Measurements from ENCODE around the gene OVCH1.

The OVCH1 gene, protein sequence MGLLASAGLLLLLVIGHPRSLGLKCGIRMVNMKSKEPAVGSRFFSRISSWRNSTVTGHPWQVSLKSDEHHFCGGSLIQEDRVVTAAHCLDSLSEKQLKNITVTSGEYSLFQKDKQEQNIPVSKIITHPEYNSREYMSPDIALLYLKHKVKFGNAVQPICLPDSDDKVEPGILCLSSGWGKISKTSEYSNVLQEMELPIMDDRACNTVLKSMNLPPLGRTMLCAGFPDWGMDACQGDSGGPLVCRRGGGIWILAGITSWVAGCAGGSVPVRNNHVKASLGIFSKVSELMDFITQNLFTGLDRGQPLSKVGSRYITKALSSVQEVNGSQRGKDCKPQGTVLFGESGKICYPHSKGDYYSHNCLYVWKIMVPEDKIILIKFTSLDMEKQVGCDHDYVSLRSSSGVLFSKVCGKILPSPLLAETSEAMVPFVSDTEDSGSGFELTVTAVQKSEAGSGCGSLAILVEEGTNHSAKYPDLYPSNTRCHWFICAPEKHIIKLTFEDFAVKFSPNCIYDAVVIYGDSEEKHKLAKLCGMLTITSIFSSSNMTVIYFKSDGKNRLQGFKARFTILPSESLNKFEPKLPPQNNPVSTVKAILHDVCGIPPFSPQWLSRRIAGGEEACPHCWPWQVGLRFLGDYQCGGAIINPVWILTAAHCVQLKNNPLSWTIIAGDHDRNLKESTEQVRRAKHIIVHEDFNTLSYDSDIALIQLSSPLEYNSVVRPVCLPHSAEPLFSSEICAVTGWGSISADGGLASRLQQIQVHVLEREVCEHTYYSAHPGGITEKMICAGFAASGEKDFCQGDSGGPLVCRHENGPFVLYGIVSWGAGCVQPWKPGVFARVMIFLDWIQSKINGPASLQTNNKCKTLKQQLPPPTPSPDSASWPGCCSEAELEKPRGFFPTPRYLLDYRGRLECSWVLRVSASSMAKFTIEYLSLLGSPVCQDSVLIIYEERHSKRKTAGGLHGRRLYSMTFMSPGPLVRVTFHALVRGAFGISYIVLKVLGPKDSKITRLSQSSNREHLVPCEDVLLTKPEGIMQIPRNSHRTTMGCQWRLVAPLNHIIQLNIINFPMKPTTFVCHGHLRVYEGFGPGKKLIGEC

DNA sequence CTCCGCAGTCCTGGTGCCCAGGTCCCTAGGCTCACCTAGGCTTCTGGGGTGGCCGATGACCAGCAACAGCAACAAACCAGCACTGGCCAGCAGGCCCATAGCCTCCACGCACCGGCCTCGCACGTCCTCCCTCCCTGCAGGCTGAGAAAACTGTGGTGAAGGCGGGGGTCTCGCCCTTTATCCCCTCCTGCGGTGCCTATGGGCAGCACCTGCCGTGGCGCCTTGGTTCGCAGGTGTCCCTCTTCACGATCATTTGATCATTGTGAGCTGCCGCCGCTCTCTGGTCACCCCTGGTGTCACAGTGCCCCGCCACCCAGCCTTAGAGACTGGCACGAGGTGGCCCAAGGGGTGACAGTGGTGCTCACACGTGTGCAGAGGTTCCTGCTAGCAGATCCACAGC, at the start of gene OVCH1:
TSS of gene OVCH1 (minus strand) at position 99 of the 400 bp plus-strand sequence. CDS start at position 99, 0 bp downstream.
- no peak for DNase-seq

DNA sequence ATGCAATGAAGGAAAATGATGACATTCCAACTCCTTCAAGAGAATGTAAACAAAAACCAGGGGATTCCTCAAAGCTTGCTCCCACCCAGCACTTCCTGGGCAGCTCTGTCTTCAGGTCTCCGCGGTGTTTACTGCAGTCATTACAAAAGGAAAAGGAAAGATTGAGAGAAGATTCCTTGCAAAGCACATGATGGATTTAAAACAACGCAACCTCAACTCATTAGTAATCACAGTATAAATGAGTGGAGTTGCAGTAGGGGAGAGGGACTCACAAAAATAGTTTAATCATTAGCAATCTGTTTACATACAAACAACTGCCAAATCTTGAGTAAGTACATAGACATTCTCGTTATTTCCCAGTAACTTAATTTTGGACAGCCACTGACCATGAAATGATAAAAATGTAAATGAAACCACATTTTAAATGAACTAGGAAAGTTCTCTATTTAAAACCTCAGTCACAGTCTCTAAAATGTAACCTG, 49.7 kb upstream of the OVCH1 start:
- no peak for DNase-seq

GRCh38 chr12:29546000-29546399, 48.5 kb upstream of the OVCH1 start:
- DNase-seq, result no peak

DNA sequence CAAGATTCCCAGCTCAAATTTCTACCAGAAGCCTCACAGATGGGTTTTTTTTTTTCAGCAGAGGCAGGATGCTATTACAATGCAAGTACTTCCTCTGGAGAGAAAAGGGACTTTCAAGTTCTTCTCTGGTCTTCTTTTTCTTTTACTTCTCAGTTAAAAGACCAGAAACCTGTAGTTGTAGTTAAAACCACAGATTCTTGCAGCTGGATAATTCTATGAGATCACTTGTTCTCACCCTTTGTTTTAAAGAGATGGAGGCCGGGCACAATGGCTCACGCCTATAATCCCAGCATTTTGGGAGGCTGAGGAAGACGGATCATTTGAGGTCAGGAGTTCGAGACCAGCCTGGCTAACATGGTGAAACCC, 47.6 kb upstream of the OVCH1 start:
- DNase-seq, result no peak

DNA sequence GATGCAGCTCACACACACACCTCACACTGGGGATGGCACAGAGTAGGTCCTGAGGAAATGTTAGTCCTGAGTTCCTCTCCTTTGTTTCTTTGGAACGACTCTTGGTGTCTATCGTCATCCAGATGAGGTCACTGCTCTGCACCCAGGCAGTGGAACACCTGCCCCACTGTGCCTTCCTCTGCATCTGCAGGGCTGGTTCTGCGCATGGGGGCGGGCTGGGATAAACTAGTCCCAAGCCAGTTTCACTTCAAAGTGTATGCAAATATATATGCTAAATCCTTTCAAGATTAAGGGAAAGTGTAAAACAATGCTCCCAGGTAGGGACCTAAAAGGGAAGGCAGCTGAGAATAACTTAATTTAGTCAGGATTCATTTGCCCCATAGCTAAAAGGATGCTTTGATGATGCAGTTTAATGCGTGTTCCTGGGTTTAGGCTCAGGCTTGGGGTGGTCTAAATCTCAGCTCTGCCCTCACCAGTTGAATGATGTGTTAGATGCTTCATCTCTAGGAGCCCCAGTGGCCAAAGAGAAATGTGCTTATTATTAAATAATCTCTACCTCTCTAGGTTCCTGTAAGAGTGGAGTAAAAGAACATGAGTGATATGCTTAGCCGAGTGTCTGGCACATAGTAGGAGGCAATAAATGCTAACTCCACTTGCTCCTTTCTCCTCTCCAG, 47.1 kb upstream of the OVCH1 start:
- DNase-seq, result no peak

DNA sequence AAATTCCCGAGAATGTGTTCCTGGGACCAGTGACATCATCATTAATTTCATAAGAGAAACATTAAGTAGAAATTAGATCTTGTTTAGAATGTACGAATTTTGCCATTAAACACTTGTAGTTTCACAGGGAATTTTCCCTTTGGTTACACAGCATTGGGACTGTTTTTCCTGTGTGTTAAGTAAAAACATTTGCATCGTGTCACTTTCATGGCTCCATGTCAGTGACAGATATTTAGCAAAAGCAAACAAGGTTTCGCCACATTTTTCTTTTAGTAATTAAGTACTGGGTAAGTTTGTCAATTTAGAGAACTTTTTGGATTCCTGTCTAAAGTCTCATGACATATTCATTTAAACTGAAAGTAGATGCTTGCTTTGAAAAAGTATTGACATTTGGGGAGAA, 45.5 kb upstream of the OVCH1 start:
- no peak for DNase-seq

DNA sequence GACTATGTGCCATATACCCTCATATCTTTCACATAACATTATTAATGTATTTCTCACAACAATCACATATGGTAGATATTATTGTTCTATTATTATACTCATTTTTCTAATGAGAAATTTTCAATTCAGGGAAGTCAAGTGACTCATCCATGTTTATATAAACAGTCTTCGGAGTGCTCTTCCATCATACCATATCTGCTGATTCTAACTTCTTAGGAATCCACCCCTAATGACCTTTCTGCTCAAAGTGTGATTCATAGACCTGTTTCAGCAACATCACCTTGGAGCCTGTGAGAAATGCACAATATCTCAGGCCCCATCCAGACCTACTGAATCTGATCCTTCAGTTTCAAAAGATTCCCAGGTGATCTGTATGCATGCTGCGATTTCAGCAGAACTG, 39.8 kb upstream of the OVCH1 start:
- DNase-seq, result no peak

DNA sequence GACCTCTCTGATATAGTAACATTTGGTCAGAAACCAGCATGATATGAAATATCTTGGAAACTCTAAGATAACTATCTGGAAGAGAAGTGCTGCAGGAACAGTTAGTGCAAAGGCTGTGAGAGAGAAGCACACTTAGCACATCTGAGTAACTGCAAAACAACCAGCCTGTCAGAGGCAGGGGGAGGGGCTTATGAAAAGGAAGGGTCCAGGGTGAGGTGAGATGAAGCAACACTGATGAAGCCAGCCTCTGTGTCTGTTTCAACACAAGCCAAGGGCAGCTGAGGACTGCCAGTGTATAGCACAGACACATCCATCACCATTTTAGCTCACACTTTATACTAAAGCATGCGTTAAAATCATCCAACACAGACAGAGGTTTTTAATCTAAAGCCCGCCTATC, 37.4 kb upstream of the OVCH1 start:
- DNase-seq, result no peak

DNA sequence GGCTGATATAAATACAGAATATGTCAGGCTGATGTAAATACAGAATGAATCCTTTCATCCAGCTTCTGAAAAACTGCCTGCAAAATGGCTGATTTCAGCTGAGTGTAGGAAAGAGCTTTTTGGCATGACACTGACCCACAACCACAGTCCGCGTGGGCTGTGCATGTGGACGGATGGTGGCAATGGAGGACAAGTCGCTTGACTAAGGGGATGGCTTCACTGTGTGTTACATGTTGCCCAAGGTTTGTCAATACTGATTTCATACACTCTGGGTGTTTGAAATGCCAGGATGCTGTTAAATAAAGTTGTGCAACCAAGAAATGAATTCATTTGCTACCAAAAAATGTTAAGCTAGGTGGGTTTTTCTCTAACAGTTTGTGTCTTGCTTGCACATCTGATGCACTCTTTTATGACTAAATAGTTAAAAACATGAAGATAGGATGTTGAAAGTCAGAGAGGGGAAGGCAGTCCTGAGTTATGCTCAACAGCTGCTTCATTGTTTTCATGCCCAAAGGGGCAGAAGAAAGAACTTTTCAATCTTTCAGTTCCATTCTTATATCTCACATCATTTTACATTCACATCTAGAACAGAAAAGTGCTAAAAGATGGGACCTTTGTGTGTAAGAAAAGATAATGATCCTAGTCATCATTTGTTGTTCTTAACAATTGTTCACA, 36.5 kb upstream of the OVCH1 start:
- no peak for DNase-seq

DNA sequence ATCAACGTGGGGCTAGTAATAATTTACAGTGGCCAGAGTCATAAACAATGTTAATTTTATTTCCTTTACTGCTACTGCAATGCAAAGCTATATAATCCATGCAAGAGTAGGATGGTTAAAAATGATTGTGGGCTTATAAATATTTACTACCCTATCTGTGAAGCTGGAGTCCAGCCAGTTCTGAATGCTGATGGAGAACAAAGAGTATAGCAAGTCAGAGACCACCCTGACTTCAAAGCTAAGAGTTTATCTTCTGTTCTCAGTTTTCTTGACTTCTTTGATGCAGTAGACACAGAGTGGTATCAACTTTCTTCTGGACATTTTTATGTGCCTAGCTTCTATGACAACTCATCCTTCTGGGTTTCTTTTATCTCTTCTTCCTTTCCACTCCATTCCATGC, 34.0 kb upstream of the OVCH1 start:
- DNase-seq, result no peak

GRCh38 chr12:29530436-29530835, 33.0 kb upstream of the OVCH1 start:
- DNase-seq, result no peak

DNA sequence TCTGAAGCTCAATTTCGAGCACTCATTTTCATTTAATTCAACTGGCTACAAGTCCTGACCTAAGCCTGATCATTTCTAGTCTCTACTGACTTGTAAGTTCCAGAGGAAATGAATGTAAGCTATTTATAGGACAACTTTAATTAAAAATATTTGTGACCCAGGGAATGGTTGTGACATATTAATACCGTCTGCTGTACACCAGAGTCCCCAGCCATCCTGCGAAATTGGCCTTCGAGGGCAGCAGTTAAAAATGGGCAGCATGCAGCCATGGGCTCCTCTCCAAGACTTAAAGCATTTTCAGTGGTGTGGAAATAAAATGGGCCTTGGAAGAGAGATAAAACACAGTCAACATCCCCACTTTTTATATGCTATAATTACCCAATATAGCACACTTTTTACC, 30.7 kb upstream of the OVCH1 start:
- DNase-seq, result no peak

DNA sequence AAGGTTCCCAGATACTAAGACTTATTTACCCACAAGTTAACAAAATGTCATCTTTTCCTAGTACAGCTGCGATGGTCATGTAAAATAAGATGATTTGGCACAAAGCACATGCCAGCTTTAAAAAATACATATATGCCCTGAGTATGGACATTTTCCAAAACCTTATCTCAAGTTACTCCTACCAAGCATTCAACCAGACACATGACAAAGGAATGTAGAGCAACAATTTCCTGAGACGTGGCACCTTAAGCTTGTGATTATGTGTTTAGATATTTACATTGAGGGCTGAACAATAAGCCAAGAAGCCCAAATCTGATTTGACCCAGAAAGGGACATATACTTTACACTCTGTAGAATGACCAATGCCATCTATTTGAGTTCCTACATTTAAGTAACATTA, 24.5 kb upstream of the OVCH1 start:
- DNase-seq, result no peak

DNA sequence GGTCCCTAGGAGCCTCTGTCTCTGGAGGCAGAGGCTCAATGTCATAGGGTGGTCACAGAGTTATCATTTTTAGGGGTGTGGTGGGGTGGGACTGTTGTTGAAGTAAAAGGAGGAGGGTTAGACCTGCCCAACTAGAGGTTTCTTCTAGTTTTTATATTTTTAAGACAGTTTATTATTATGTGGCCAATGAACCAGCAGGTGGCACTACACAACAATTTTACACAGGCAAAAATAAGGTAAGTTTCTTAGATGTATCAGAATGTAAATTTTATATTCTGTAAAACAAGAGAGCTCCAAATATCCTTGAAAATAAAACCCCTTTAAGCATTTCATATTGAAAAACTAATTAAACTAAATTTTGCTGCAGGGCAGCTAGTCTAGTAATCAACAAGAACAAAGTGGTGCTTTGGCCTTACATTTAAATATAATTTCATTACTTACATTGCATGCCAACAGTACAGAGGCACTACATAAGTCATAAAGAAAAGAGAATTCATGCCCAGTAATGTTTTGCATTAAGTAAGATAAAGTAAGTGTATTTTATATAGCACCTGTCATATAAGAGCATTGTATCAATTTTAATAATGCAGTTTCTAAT, 22.2 kb upstream of the OVCH1 start:
- DNase-seq, result peak; percentile 38

GRCh38 chr12:29518407-29518806, 20.9 kb upstream of the OVCH1 start:
- DNase-seq, result no peak

GRCh38 chr12:29517264-29517663, 19.8 kb upstream of the OVCH1 start:
- DNase-seq, result no peak

DNA sequence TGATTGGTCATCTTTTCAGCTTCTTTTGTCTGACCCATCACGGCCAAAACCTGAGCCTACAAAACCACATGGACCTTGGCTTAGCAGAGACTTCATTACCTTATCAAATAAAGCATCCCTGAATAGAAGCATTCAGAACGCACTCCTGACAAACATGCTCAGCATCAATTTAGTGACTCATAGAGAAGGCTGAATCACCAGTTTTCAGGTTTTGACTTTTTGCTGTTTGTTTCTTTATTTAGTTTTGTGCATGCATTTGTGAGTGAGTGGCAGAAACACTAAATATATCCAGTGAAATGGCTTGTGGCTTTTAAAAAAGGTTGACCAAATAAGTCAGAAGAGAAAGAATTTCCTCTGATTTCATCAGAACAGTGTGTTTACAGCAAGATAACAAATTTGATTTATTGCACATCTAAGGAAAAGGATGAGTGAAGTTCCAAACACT, 19.0 kb upstream of the OVCH1 start:
- no peak for DNase-seq

DNA sequence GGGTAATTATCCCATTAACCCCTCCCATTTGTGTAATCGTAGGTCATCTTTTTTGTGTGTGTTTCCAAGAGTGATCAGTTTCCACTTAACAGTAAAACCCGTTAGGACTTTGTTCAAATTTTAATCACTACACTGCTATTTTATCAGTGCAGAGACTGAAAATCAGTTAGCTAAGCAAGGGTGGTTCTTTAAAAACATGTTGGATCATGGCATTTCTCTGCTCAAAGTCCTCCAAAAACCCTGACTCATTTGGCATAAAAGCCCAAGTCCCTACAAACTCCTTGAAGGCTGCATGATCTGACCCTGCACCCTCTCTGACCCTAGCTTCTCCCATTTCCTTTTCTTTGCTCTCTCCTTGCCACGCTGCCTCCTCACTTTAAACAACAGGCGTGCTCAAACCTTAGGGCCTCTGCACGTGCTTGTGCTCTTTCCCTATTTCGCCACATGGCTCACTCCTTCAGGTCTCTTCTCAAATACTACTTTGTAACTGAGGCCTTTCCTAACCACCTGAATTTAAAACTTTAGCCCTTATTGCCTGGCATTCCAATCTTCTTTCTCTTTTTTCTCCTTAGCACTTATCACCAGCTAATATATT, 13.2 kb upstream of the OVCH1 start:
- no peak for DNase-seq

- no peak for DNase-seq
Observed at GRCh38 chr12:29509503-29509902, 12.0 kb upstream of the OVCH1 start.

GRCh38 chr12:29508949-29509348, 11.5 kb upstream of the OVCH1 start:
- DNase-seq, result no peak

- DNase-seq, result no peak
Observed at GRCh38 chr12:29505122-29505521, 7.6 kb upstream of the OVCH1 start.

DNA sequence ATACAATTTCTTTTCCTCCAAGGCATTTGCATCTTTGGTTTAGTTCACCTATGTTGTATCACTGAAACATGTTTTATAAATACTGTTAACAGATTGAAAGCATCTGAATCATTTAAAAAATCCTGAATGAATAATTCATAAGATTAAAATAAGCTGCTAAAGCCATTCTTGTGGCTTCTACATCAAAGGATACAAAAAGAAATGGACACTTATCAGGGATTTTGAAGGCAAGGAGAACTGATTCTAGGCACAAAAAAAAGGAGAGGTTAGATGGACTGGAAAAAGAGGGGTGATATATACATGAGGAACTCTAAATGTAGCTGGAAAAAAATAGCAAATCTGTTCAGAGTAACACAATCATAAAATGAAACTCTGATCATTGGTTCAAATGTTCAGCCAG, 5.8 kb upstream of the OVCH1 start:
- no peak for DNase-seq

Measured in CD4-positive, alpha-beta T cell treated with Interleukin-12 subunit alpha and Interleukin-12 subunit beta, for 1 hour (primary cell).